DND-41 (cell line): ENCODE data around the gene KIF5B.
"Not testable (repeated sequence)": the region's sequence is repeated elsewhere in the genome, so short reads cannot be mapped to it uniquely, and the experiment has no call there.

Experiments used
- CTCF ChIP-seq: IDR thresholded peaks from 2 replicates; pipeline ENCODE4 v1.5.1; 2012; ENCODE audit warnings: borderline replicate concordance, low read length, moderate library complexity, mild to moderate bottlenecking; ENCODE audit not compliant: poor library complexity, severe bottlenecking; ENCODE audit errors: extremely low read depth
- EZH2 ChIP-seq: IDR thresholded peaks from 3 replicates; pipeline ENCODE4 v1.6.1; 2012; ENCODE audit warnings: borderline replicate concordance, low read depth, mild to moderate bottlenecking, moderate library complexity, low read length, inconsistent platforms; ENCODE audit not compliant: severe bottlenecking

- TF ChIP-seq CTCF, EZH2: not testable (repeated sequence)
Measured at GRCh38 chr10:32067931-32068330, 11.7 kb upstream of the KIF5B start.
